H1 (cell line): ENCODE results near the gene ECEL1. TPM values are rescaled to one million over a fixed set of nuclear protein-coding genes. Genes with fewer than 3 reads are reported as not detected.

ENCODE experiments used
- BCL11A ChIP-seq, 2 experiments: IDR thresholded peaks; one replicate each; pipeline ENCODE4 v1.6.1; 2011; ENCODE audit warnings: low read depth in 2 of 2, low read length in 2 of 2, mild to moderate bottlenecking in 2 of 2
- HDAC2 ChIP-seq, 2 experiments: fragments of 300-600 bp in 1 of 2; sonication (generic) in 1 of 2; IDR thresholded peaks; 2 replicates each; pipeline ENCODE4 v1.6.1; 2011 to 2012; ENCODE audit warnings: low read depth in 2 of 2, low read length in 2 of 2, mild to moderate bottlenecking in 2 of 2, moderate library complexity in 2 of 2, borderline replicate concordance in 1 of 2, inconsistent platforms in 1 of 2
- JUN ChIP-seq: IDR thresholded peaks from 2 replicates; pipeline ENCODE4 v1.6.1; 2011; ENCODE audit warnings: low read depth, mild to moderate bottlenecking, improper control_type of control experiment, low read length
- MAFK ChIP-seq: IDR thresholded peaks from 2 replicates; pipeline ENCODE4 v1.6.1; 2012; ENCODE audit warnings: low read depth, mild to moderate bottlenecking, improper control_type of control experiment, low read length
- POLR2A ChIP-seq, 2 experiments: IDR thresholded peaks; 1 replicate in 1 of 2; 2 replicates in 1 of 2; pipeline ENCODE4 v1.6.1; 2011; ENCODE audit warnings: low read depth in 2 of 2, low read length in 2 of 2, mild to moderate bottlenecking in 2 of 2; ENCODE audit errors: control extremely low read depth in 1 of 2
- POU5F1 ChIP-seq: IDR thresholded peaks from 2 replicates; pipeline ENCODE4 v1.6.1; 2011; ENCODE audit warnings: low read depth, mild to moderate bottlenecking, low read length, moderate library complexity
- SIRT6 ChIP-seq: IDR thresholded peaks from one replicate; pipeline ENCODE4 v1.7.1; 2012; ENCODE audit warnings: low read length, inconsistent platforms
- SRF ChIP-seq: IDR thresholded peaks from 2 replicates; pipeline ENCODE4 v1.6.1; 2011; ENCODE audit warnings: mild to moderate bottlenecking, low read depth, low read length, moderate library complexity
- TBP ChIP-seq: IDR thresholded peaks from 2 replicates; pipeline ENCODE4 v1.6.1; 2011; ENCODE audit warnings: low read depth, low read length, improper control_type of control experiment
- YY1 ChIP-seq: IDR thresholded peaks from 2 replicates; pipeline ENCODE4 v1.6.1; 2011; ENCODE audit warnings: low read depth, mild to moderate bottlenecking, low read length
- polyA plus RNA-seq, 7 experiments: library from polyadenylated mRNA; depleted of rRNA in 3 of 7; stranded (reverse) in 5 of 7; unstranded in 2 of 7; fragments of >200 nt in 5 of 7; fragments of 200-250 nt in 2 of 7; gene quantifications; 1 replicate in 5 of 7; 2 replicates in 1 of 7; 4 replicates in 1 of 7; pipeline versions ENCODE4 v1.2.1 to v1.2.3, GENCODE V29; 2011 to 2013; ENCODE audit warnings: missing spikeins in 2 of 7, mixed read lengths in 2 of 7
- total RNA-seq: library from RNA; stranded (reverse); fragmentation: NEBNext Ultra II Directional; extraction: Animal tissue kit (Norgen Biotek cat#: 25700); gene quantifications from 2 replicates; pipeline ENCODE4 v1.2.1, GENCODE V29; 2021
- TF ChIP-seq, protein P1 (sequence below): fragments of 300-600 bp; sonication (generic); IDR thresholded peaks from 2 replicates; pipeline ENCODE4 v1.7.1; 2012; ENCODE audit warnings: low read length, moderate library complexity, mild to moderate bottlenecking, inconsistent platforms; ENCODE audit not compliant: insufficient replicate concordance
- TF ChIP-seq, protein P2 (sequence below): IDR thresholded peaks from 2 replicates; pipeline ENCODE4 v1.6.1; 2011; ENCODE audit warnings: low read length, improper control_type of control experiment

The ECEL1 gene
- total and polyA plus RNA-seq, 2 of the 8 experiments (the other 6 are each of a cell fraction or from before 2014, with no cell fraction given), result 7.7 to 20.2 TPM

DNA sequence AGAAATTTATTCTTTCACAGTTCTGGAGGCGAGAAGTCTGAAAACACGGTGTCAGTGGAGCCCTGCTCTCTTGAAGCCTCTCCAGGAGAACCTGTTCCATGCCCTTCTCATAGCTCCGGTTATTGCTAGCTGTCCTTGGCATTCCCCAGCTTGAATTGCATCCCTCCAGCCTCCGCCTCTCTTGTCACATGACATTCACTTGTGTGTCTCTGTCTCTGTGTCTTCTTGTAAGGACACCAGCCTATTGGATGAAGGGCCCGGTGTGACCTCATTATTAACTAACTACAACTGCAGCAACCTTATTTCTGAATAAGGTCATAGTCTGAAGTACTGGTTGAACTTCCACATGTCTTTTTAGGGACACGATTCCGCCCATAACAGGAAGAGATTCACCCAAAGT is 28.0 kb upstream of the ECEL1 start (continued):
- TF ChIP-seq, protein P1, sequence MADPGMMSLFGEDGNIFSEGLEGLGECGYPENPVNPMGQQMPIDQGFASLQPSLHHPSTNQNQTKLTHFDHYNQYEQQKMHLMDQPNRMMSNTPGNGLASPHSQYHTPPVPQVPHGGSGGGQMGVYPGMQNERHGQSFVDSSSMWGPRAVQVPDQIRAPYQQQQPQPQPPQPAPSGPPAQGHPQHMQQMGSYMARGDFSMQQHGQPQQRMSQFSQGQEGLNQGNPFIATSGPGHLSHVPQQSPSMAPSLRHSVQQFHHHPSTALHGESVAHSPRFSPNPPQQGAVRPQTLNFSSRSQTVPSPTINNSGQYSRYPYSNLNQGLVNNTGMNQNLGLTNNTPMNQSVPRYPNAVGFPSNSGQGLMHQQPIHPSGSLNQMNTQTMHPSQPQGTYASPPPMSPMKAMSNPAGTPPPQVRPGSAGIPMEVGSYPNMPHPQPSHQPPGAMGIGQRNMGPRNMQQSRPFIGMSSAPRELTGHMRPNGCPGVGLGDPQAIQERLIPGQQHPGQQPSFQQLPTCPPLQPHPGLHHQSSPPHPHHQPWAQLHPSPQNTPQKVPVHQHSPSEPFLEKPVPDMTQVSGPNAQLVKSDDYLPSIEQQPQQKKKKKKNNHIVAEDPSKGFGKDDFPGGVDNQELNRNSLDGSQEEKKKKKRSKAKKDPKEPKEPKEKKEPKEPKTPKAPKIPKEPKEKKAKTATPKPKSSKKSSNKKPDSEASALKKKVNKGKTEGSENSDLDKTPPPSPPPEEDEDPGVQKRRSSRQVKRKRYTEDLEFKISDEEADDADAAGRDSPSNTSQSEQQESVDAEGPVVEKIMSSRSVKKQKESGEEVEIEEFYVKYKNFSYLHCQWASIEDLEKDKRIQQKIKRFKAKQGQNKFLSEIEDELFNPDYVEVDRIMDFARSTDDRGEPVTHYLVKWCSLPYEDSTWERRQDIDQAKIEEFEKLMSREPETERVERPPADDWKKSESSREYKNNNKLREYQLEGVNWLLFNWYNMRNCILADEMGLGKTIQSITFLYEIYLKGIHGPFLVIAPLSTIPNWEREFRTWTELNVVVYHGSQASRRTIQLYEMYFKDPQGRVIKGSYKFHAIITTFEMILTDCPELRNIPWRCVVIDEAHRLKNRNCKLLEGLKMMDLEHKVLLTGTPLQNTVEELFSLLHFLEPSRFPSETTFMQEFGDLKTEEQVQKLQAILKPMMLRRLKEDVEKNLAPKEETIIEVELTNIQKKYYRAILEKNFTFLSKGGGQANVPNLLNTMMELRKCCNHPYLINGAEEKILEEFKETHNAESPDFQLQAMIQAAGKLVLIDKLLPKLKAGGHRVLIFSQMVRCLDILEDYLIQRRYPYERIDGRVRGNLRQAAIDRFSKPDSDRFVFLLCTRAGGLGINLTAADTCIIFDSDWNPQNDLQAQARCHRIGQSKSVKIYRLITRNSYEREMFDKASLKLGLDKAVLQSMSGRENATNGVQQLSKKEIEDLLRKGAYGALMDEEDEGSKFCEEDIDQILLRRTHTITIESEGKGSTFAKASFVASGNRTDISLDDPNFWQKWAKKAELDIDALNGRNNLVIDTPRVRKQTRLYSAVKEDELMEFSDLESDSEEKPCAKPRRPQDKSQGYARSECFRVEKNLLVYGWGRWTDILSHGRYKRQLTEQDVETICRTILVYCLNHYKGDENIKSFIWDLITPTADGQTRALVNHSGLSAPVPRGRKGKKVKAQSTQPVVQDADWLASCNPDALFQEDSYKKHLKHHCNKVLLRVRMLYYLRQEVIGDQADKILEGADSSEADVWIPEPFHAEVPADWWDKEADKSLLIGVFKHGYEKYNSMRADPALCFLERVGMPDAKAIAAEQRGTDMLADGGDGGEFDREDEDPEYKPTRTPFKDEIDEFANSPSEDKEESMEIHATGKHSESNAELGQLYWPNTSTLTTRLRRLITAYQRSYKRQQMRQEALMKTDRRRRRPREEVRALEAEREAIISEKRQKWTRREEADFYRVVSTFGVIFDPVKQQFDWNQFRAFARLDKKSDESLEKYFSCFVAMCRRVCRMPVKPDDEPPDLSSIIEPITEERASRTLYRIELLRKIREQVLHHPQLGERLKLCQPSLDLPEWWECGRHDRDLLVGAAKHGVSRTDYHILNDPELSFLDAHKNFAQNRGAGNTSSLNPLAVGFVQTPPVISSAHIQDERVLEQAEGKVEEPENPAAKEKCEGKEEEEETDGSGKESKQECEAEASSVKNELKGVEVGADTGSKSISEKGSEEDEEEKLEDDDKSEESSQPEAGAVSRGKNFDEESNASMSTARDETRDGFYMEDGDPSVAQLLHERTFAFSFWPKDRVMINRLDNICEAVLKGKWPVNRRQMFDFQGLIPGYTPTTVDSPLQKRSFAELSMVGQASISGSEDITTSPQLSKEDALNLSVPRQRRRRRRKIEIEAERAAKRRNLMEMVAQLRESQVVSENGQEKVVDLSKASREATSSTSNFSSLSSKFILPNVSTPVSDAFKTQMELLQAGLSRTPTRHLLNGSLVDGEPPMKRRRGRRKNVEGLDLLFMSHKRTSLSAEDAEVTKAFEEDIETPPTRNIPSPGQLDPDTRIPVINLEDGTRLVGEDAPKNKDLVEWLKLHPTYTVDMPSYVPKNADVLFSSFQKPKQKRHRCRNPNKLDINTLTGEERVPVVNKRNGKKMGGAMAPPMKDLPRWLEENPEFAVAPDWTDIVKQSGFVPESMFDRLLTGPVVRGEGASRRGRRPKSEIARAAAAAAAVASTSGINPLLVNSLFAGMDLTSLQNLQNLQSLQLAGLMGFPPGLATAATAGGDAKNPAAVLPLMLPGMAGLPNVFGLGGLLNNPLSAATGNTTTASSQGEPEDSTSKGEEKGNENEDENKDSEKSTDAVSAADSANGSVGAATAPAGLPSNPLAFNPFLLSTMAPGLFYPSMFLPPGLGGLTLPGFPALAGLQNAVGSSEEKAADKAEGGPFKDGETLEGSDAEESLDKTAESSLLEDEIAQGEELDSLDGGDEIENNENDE, result no peak
- no peak for TF ChIP-seq HDAC2 (IDR thresholded peaks at IDR 0.05; ENCODE audit: borderline replicate concordance in 1 of 2, low read depth in 2 of 2, low read length in 2 of 2)
- TF ChIP-seq SRF, result no peak
- TF ChIP-seq MAFK, result no peak
- no peak for TF ChIP-seq JUN
- no peak for TF ChIP-seq BCL11A (IDR thresholded peaks at IDR 0.05; ENCODE audit: low read depth in 2 of 2, low read length in 2 of 2)
- TF ChIP-seq SIRT6, result no peak
- no peak for TF ChIP-seq YY1
- TF ChIP-seq POU5F1, result no peak
- TF ChIP-seq POLR2A (IDR thresholded peaks at IDR 0.05; ENCODE audit: control extremely low read depth in 1 of 2, low read depth in 2 of 2, low read length in 2 of 2), result no peak
- TF ChIP-seq, protein P2, sequence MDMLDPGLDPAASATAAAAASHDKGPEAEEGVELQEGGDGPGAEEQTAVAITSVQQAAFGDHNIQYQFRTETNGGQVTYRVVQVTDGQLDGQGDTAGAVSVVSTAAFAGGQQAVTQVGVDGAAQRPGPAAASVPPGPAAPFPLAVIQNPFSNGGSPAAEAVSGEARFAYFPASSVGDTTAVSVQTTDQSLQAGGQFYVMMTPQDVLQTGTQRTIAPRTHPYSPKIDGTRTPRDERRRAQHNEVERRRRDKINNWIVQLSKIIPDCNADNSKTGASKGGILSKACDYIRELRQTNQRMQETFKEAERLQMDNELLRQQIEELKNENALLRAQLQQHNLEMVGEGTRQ, result no peak
- no peak for TF ChIP-seq TBP
